Hypothalamus (tissue), 51 donors: Measurements from ENCODE around the gene P2RX3.
"Not testable (repeated sequence)": the region's sequence is repeated elsewhere in the genome, so short reads cannot be mapped to it uniquely, and the experiment has no call there.

Experiments
- DNase-seq, 51 donors: peaks; one replicate each; lab custom pipeline; 2025; lab: John Stamatoyannopoulos, UW

P2RX3 gene

GRCh38 chr11:57392066-57392762 is 54.1 kb downstream of the P2RX3 start:
- DNase-seq, result no peak

- DNase-seq, result no peak
Measured at GRCh38 chr11:57392763-57393105, 54.6 kb downstream of the P2RX3 start.

DNA sequence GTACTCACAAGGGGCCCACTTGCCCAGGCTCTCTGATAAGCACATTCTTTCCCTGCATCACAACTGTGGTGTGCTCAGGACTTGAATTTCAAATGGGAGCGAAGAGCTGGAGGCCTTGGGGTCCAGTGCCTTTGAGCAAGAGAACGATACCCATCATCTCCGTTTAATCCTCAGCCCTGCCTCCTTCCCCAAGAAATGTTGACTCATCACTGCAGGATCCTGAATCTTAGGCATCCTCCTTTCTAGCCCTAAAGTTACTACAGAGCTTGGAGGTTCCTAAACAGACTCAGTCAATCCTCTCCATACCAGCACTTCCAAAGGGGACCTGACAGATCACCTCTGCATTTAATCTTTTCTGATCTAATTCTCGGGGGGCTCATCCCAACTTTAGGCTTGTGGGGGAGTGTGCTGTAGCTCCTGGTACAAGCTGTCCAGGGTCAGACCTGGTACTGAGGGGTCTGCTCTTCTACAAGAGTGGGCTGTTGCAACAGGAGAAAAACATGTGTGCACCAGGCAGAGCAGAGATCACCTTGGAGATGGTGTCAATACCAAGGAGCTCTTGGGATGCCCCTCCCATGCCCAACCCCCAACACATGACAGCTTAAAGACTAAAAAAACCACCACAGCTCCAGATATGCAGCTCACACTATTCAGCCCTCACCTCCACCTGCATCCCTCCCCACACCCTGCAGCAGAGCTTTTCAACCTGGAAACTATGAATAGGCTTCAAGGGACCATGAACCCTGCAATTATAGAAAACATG is 56.2 kb downstream of the P2RX3 start:
- DNase-seq, result no peak

DNA sequence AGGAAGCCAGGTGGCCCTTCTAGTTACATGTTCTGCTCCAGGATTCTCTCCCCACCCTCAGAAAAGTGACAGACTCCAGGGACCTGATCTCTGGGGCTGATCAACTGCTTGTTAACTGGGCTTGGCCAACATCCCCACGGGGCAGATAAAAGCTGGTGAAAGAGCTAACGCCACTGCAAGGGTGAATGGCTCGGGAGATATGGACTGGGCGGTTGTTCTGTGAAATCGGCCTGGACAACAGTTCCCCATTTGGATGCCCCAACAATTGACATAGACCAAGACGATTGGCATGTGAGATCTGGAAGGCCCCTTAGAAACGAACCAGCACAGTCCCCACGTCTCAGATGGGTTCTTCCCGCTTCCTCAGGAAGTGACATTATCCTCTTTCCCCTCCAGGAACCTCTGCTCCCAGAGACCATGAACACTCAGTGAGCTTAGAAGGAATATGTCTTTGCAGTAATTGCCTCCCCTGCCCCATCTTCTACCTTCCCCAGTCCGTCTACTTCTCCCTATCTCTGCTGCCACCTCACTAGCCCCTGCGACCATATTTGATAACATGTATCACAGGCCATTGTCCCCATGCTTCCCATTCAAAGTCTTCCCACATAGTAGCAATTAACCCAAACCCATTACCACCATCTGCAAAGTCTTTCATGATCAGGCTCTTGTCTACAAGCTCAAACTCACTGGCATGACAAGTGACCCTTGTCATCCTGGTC is 57.9 kb downstream of the P2RX3 start:
- no peak for DNase-seq

- no peak for DNase-seq
Measured at GRCh38 chr11:57396744-57397143, 58.6 kb downstream of the P2RX3 start.

- DNase-seq, result no peak
Measured at GRCh38 chr11:57397394-57397990, 59.3 kb downstream of the P2RX3 start.

DNA sequence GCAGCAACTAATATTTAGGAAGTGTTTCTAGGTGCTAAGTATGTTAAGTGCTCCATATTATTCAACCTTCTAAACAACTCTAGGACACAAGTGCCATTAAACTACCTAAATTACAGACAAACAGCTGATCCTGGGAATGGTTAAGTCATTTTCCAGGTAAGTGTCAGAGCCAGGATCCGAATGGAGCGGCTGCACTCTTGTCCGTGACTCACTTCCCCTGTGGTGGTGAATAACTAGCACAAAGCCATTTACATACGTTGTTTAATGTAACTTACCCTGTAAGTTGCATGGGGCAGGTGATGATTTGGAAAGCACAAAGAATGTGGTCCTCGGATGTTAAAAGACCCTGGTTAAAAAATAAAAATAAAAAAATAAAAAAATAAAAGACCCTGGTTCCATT is 61.1 kb downstream of the P2RX3 start:
- DNase-seq, result no peak

- DNase-seq, result no peak
Measured at GRCh38 chr11:57399972-57400578, 61.9 kb downstream of the P2RX3 start.

DNA sequence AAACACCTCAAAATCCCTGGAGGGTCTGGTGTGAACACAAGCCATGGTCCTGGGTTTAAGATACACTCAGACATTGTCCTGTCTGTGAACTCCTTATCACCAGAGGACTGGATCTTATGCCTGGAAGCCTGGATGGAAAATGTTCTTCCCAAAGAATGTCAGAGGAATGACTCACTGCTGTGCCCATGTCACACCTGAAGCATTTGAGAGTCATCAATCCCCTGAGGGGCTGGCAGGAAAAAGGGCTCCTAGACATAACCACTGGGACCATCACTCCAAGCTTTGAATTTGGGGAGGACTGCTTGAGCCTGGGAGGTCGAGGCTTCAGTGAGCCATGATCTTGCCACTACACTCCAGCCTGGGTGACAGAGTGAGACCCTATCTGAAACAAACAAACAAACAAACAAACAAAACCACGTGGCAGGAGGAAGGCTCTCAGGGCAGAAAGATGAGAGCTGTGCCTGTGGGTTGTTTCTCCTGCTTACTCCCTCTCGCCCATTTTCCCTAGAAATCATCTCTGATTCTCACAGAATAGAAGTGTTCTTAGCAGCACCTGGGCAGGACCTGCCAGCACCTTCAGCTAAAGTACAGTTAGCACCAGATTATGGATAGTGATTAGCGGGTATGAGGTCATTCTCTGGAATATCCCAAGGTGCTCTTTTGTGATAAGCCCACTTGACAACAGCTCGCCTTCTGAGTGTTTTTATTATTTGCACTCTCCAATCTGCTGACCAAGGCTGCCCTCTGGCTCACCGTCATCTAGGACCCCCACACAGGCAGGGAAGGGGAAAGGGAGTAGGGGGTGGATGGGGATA is 64.2 kb downstream of the P2RX3 start:
- DNase-seq, result no peak

DNA sequence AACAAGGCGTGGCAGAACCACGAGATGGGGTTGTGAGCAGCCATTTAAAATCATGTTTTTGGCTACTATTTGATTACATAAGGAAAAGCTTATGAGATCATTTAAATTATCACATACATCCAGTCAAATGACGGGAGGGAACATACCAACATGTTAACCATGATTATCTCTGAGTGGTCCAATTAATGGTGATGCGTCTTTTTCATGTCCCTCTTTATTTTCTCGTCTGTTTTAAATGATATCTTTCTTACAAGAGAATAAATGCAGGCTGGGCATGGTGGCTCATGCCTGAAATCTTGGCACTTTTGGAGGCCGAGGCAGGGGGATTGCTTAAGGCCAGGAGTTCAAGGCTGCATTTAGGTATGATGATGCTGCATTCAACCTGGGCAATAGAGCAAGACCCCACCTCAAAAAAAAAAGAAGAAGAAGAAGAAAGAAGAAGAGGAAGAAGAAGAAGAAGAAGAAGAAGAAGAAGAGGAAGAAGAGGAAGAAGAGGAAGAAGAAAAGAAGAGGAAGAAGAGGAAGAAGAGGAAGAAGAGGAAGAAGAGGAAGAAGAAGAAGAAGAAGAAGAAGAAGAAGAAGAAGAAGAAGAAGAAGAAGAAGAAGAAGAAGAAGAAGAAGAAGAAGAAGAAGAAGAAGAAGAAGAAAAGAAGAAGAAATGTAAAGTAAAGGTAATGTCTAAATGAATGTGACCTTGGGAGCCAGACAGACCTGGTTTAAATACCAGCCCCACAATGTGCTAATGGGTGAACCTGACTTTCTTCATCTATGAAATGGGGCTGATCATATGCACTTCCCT is 65.0 kb downstream of the P2RX3 start:
- DNase-seq, result not testable (repeated sequence)

DNA sequence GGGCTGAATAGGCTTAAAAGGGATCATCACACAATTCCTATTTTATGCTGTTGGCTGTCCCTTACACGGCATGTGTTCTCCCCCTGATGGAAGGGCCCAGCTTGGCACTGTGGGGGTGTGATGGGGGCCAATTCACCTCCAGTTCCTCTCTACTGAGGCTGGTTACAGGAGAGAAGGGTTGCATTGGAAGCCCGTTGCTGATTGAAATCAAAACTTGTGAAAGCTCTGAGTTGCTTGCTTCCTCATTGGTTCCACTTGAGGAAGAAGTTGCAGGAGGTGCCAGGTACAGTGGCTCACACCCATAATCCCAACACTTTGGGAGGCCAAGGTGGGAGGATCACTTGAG is 65.6 kb downstream of the P2RX3 start:
- no peak for DNase-seq

DNA sequence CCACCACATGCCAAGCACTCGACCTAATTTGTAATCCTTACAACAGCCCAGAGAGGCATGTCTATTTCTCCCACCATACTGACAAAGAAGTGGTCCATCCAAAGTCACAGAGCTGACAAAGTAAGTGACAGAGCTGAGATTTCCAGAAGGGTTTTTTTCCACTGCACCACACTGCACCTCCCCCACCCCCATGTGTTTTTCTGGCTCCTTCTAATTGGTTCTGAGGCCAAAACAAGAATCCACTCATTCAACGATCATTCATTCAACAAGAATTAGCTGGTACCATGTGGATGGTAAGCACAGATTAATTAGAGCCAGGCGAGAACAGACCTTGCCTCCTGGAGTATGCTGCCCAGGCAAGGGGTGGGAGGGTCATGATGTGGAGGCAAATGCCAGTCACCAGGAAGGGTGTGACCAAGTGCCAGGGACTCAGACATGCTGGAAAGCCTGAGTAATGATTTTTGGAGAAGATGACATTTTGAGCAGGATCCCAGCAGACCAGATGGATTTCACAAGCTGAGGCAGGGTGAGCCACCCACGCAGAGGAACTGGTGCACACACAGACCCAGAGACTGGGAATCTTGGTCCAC is 67.2 kb downstream of the P2RX3 start:
- DNase-seq, result no peak

GRCh38 chr11:57406337-57406904 is 68.3 kb downstream of the P2RX3 start:
- DNase-seq, result peak in 1 of 51 donors; percentile 1

DNA sequence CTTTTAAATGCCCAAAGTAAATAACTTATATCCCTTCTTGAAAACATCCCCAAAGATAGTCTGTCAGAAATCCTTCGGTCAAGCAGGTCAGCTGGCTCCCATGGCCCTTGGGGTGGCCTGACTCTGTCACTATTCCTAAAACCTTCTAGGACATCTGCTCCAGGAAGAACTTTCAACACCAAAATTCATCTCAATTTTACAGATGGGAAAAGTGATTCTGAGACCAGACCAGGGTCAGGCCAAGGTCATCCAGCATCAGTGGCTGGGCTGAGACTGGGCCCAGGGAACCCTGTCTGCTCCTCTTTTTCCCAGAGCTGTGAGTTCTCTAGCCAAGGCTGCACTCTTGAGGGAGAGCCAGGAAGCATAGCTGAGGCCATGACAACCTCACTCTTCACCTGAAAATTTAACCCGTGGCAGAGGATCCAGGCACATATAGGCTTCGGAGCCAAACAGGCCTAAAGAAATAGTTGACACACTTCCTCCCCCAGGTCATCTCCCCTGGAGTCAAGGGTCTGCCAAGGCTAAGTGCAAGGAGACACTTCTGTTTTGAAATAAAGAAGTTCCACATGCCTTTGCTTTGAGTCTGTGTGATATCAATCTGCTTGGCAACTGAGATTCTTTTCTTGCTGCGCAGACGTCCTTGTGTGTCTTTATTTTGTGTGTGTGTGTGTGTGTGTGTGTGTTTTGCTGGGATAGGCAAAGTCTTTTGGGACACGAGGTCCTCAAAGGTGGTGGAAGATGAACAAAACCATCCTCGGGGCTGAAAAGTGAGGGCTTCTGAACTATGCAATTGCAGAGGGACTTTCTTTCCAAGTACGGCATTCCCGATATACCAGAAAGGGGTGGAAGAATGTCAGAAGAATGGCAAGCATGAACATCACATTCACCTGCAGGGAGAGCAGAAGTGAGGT is 69.1 kb downstream of the P2RX3 start:
- DNase-seq, result peak in 1 of 51 donors; percentile 14

GRCh38 chr11:57407941-57408475 is 69.9 kb downstream of the P2RX3 start:
- no peak for DNase-seq

DNA sequence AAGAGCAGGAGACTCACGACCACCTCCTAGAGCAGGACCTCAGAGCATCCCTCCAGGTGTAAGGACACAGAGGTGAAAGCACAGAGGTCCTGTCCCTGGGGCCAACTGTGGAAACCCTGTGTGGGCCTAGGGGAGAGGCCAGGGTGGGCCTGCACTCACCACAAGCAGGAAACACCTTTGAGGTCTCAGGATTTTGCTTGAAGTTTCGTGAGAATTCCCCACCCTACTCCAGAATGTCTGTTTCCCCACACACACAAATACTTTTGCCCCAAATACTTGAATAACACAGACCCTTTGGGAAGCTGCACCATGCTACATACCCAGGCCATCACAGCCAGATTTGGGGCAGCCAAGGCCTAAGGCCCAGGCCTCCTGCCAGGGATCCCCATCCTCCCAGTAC is 70.6 kb downstream of the P2RX3 start:
- no peak for DNase-seq
